Tibial nerve (tissue), 4 donors: ENCODE data around the gene PPT2. TPM values are rescaled to one million over a fixed set of nuclear protein-coding genes. Genes with fewer than 3 reads are reported as not detected.
A peak's percentile ranks its signal among the peaks of the same experiment; 100 is the strongest.
"Not testable (repeated sequence)": the region's sequence is repeated elsewhere in the genome, so short reads cannot be mapped to it uniquely, and the experiment has no call there.

Experiments used
- DNase-seq, 2 donors: peaks; one replicate each; pipeline ENCODE4 v3.0.0-alpha.2; 2019; ENCODE audit warnings: low spot score in 2 of 2
- H3K27ac ChIP-seq, 4 donors: fragments of 200-600 bp; sonication (generic) in 3 of 4; one replicate each; pipeline ENCODE4 v1.5.1; 2017 to 2019; ENCODE audit warnings: mild to moderate bottlenecking in 1 of 4
- H3K27me3 ChIP-seq, 2 donors: fragments of 200-600 bp; sonication (generic) in 1 of 2; one replicate each; pipeline versions ENCODE4 v1.5.1 to v1.6.0; 2017 to 2019
- H3K36me3 ChIP-seq, 3 donors: fragments of 200-600 bp; sonication (generic); one replicate each; pipeline ENCODE4 v1.5.1; 2018 to 2019
- H3K4me1 ChIP-seq, 4 donors: fragments of 200-600 bp; sonication (generic) in 3 of 4; one replicate each; pipeline ENCODE4 v1.5.1; 2017 to 2019
- H3K4me3 ChIP-seq, 4 donors: fragments of 200-600 bp; sonication (generic) in 3 of 4; one replicate each; pipeline ENCODE4 v1.5.1; 2017 to 2019; ENCODE audit warnings: mild to moderate bottlenecking in 1 of 4, moderate library complexity in 1 of 4
- H3K9me3 ChIP-seq, 4 donors: fragments of 200-600 bp; sonication (generic) in 3 of 4; one replicate each; pipeline ENCODE4 v1.5.1; 2017 to 2019
- EP300 ChIP-seq, 2 donors: sonication (generic); formaldehyde crosslinking; IDR thresholded peaks; one replicate each; pipeline ENCODE4 v1.6.1; 2017; ENCODE audit warnings: antibody characterized with exemption in 2 of 2, mild to moderate bottlenecking in 1 of 2
- POLR2A ChIP-seq, 2 donors: fragments of 450-650 bp; IDR thresholded peaks; one replicate each; pipeline ENCODE4 v1.6.1; 2017; ENCODE audit warnings: antibody characterized with exemption in 2 of 2, mild to moderate bottlenecking in 2 of 2, moderate library complexity in 2 of 2
- WGBS, 2 donors: methylation state at CpG; one replicate each; pipeline ENCODE4 v1.1.5; 2018; 5-methylcytosine and 5-hydroxymethylcytosine counted together
- total RNA-seq, 4 donors: library from RNA; depleted of rRNA; stranded (reverse); fragments of >200 nt; gene quantifications; one replicate each; pipeline ENCODE4 v1.1.0, GENCODE V29; 2016
- TF ChIP-seq, protein P1 (sequence below), 5 experiments: fragments of 200-600 bp in 3 of 5; fragments of 450-650 bp in 2 of 5; sonication (generic) in 3 of 5; IDR thresholded peaks; one replicate each; pipeline ENCODE4 v1.5.1; 2016 to 2019; ENCODE audit warnings: antibody characterized with exemption in 5 of 5, mild to moderate bottlenecking in 3 of 5, moderate library complexity in 2 of 5

The PPT2 gene
- total RNA-seq, 4 donors from 2014 or later, result 33.0 to 75.2 (median 40.1) TPM

DNA sequence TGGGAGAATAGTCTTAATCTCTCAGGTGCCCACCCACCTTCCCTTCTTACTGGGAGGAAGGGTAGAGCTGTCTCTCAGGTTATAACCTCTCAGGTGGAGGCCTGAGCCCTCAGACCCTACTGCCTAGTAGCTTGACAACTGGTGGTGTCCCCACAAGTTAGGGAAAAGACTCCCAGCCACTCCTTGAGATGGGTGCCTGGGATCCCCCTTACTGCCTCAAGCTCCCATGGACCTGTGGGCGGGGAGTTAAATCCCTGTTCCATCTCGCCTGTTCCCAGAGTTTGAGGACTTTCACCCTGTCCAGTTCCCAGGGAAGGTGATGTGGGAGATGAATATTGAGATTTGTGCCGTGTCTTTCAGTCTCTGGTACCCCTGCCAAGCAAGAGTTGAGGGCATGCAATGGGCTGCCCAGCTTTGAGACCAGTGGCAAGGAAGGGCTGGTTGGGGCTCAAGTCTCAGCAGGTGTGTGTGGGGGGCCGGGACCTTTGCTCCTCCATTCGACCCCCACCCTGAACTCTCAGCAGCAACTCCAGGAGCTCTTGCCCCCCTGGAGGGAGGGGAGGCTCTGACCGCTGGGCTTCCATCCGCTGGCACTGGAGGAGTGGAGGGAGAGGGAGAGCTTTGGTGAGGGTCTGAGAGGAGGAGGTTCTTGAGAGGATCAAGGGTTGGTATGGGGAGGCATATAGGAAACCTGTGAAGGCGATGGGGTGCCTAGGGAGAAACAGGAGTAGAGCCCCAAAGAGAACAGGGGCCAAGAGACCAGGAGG lies 37.2 kb downstream of the PPT2 start:
- peak overlapping the region; percentile 97 to 100 (median 99) for H3K27ac ChIP-seq
- 80 to 84% methylated on average over 8 of the region's 8 CpGs for WGBS, 2 donors
- no peak for DNase-seq
- H3K9me3 ChIP-seq, result no peaks in the 10 kb centered on the region
- H3K27me3 ChIP-seq, result no peaks in the 10 kb centered on the region
- TF ChIP-seq, protein P1, sequence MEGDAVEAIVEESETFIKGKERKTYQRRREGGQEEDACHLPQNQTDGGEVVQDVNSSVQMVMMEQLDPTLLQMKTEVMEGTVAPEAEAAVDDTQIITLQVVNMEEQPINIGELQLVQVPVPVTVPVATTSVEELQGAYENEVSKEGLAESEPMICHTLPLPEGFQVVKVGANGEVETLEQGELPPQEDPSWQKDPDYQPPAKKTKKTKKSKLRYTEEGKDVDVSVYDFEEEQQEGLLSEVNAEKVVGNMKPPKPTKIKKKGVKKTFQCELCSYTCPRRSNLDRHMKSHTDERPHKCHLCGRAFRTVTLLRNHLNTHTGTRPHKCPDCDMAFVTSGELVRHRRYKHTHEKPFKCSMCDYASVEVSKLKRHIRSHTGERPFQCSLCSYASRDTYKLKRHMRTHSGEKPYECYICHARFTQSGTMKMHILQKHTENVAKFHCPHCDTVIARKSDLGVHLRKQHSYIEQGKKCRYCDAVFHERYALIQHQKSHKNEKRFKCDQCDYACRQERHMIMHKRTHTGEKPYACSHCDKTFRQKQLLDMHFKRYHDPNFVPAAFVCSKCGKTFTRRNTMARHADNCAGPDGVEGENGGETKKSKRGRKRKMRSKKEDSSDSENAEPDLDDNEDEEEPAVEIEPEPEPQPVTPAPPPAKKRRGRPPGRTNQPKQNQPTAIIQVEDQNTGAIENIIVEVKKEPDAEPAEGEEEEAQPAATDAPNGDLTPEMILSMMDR (IDR thresholded peaks at IDR 0.05), result no peak
- TF ChIP-seq POLR2A (IDR thresholded peaks at IDR 0.05) (no peak), EP300 (IDR thresholded peaks at IDR 0.05) (no peak)
- peaks cover 0 to 81% (median 63%) of the 10 kb centered on the region in 4 donors for H3K4me1 ChIP-seq
- peaks cover 0 to 20% (median 6%) of the 10 kb centered on the region in 3 donors for H3K36me3 ChIP-seq
- peak overlapping the region; percentile 60 to 89 (median 75) for H3K4me3 ChIP-seq

DNA sequence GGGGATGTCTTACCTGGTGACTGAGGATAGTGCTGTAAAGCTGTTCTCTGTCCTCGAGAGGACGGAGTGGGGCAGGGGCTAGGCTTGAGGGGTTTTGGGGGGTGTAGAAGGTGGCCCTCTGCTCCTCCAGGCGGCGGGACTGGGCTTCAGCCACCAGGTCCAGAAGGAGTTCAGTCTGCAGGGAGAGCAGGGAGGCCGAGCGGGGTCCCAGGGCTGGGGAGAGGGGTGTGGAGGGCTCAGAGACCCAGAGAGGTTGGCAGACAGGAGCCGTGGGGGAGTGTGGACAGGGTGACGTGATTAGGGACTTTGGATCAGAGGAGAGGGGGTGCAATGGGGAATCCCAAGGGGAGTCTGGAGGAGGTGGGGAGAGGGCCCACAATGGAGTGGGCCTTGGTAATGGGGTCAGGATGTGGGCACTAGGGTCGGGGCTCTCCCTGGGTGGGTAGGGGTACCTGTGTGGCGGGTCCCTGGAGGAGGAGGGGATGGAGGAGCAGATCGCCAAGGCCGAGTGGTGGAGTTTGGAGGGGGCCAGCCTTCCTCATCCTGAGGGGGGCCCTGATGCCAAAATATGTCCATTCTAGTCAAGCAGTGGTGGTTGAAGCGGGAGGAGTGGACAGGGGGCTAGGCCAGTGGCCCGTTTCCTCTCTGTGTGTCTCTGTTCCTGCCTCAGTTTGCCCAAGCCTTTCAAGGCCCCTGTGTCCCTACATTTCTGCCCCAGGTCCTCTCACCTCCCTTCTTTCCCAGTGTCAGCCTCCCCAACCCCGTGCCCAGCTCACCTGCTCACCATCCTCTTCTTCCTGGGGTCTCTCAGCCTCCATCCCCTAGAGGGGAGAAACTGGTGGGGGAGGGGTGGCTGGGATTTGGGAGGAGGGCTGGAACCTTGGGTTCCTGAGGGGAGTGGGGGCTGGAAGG lies 38.0 kb downstream of the PPT2 start:
- Histone ChIP-seq H3K27me3 (no peaks in the 10 kb centered on the region), H3K4me3 (peak overlapping the region; percentile 16 to 89 (median 48)), H3K36me3 (peaks cover 0 to 12% (median 4%) of the 10 kb centered on the region in 3 donors), H3K27ac (peak overlapping the region; percentile 97 to 100 (median 99)), H3K4me1 (peaks cover 0 to 76% (median 62%) of the 10 kb centered on the region in 4 donors), H3K9me3 (no peaks in the 10 kb centered on the region)
- TF ChIP-seq EP300 (IDR thresholded peaks at IDR 0.05) (no peak), POLR2A (IDR thresholded peaks at IDR 0.05) (no peak)
- TF ChIP-seq, protein P1 (IDR thresholded peaks at IDR 0.05), result no peak
- WGBS, 2 donors, result 70 to 71% methylated on average over 15 of the region's 15 CpGs
- no peak for DNase-seq

DNA sequence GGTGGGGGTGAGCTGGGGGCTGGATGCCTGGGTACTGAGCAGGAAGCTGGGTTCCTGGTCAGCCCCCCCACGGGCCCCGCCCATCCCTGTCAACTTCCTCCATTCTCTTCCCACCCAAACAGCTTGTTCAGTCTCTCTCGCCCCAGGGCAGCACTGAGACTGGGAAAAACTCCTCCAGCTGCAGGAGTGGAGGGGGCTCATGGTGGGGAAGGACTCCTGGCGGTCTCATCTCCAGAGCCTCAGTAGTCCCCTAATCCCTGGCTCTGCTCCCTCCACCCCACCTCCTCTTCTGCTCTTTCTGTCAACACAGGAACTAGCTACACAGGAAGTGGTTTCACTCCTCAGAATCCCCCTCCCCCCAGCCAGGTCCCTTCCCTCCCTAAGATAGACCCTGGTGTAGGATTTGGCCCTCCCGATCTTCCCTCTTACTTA lies 38.7 kb downstream of the PPT2 start, which contains the start of gene GPSM3:
TSS of gene GPSM3 (minus strand) at position 36 of the 432 bp plus-strand sequence. CDS start 130 bp downstream, outside the sequence.
- H3K9me3 ChIP-seq, result no peaks in the 10 kb centered on the region
- peaks cover 0 to 6% (median 0%) of the 10 kb centered on the region in 3 donors for H3K36me3 ChIP-seq
- peak within 1 kb of the TSS; percentile 97 to 100 (median 99) for H3K27ac ChIP-seq
- no peaks in the 10 kb centered on the region for H3K27me3 ChIP-seq
- TF ChIP-seq EP300 (IDR thresholded peaks at IDR 0.05) (peak in 1 of 2 donors; percentile 18), POLR2A (IDR thresholded peaks at IDR 0.05) (no peak)
- TF ChIP-seq, protein P1 (IDR thresholded peaks at IDR 0.05), result no peak
- no peak for DNase-seq
- H3K4me3 ChIP-seq, result peak within 1 kb of the TSS; percentile 16 to 89 (median 48)
- peaks cover 0 to 76% (median 62%) of the 10 kb centered on the region in 4 donors for H3K4me1 ChIP-seq
- 20 to 32% methylated on average over 5 of the region's 5 CpGs for WGBS, 2 donors

DNA sequence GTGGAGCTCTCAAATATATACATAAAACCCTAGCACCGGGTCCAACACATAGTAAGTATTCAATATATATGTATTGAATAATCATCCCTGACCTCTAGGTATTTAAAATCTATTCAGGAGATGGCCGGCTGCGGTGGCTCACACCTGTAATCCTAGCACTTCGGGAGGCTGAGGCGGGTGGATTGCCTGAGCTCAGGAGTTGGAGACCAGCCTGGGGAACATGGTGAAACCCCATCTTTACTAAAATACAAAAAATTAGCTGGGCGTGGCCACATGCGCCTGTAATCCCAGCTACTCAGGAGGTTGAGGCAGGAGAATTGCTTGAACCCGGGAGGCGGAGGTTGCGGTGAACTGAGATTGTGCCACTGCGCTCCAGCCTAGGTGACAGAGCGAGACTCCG lies 39.2 kb downstream of the PPT2 start:
- Histone ChIP-seq H3K4me1 (peaks cover 0 to 71% (median 59%) of the 10 kb centered on the region in 4 donors), H3K27ac (peak overlapping the region; percentile 97 to 100 (median 99)), H3K4me3 (peak overlapping the region in 2 of 4 donors; percentile 79 to 89)
- not testable (repeated sequence) for H3K9me3 ChIP-seq, DNase-seq, H3K36me3 ChIP-seq, H3K27me3 ChIP-seq
- 80 to 83% methylated on average over 13 of the region's 13 CpGs for WGBS, 2 donors

DNA sequence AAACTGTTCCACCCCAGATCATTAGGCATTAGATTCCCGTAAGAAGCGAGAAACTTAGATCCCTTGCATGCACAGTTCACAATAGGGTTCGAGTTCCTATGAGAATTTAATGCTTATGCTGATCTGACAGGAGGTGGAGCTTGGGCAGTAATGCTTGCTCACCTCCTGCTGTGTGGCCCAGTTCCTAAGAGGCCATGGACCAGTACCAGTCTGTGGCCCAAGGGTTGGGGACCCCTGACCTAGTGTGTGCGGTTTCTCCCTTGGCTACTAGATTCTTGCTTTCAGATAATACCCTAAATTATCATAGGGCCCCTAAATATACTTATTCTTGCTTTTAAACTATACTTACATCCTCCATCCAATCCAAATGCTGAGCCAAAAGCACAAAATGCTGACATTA lies 40.4 kb downstream of the PPT2 start:
- TF ChIP-seq, protein P1 (IDR thresholded peaks at IDR 0.05), result no peak
- TF ChIP-seq EP300 (IDR thresholded peaks at IDR 0.05) (no peak), POLR2A (IDR thresholded peaks at IDR 0.05) (no peak)
- no peaks in the 10 kb centered on the region for H3K9me3 ChIP-seq
- peaks cover 0 to 59% (median 49%) of the 10 kb centered on the region in 4 donors for H3K4me1 ChIP-seq
- H3K27ac ChIP-seq, result peak overlapping the region; percentile 92 to 100 (median 100)
- WGBS, 2 donors, result 81 to 82% methylated on average over 4 of the region's 4 CpGs
- no peak for DNase-seq
- no peak overlapping the region for H3K4me3 ChIP-seq
- H3K27me3 ChIP-seq, result no peaks in the 10 kb centered on the region
- no peaks in the 10 kb centered on the region for H3K36me3 ChIP-seq
